Muscle layer of duodenum (tissue), 2 donors: ENCODE measurements around the gene MTMR10.

ENCODE experiments used
- H3K27ac ChIP-seq: one replicate; pipeline ENCODE4 v1.7.0; 2013; ENCODE audit warnings: mild to moderate bottlenecking, low read length
- H3K27me3 ChIP-seq: one replicate; pipeline ENCODE4 v1.7.0; 2013; ENCODE audit warnings: low read depth, mild to moderate bottlenecking, control low read depth, low read length
- H3K36me3 ChIP-seq, 2 donors: one replicate each; pipeline ENCODE4 v1.7.0; 2013; ENCODE audit warnings: low read length in 2 of 2, control low read depth in 1 of 2, mild to moderate bottlenecking in 1 of 2; ENCODE audit not compliant: insufficient read depth in 2 of 2, control insufficient read depth in 1 of 2
- H3K4me1 ChIP-seq, 2 donors: one replicate each; pipeline ENCODE4 v1.7.0; 2013; ENCODE audit warnings: low read length in 2 of 2, mild to moderate bottlenecking in 2 of 2, control low read depth in 1 of 2, moderate library complexity in 1 of 2; ENCODE audit not compliant: insufficient read depth in 2 of 2, control insufficient read depth in 1 of 2
- H3K4me3 ChIP-seq, 2 donors: one replicate each; pipeline ENCODE4 v1.7.0; 2013; ENCODE audit warnings: low read length in 2 of 2, low read depth in 1 of 2, mild to moderate bottlenecking in 1 of 2
- H3K9me3 ChIP-seq, 2 donors: one replicate each; pipeline ENCODE4 v1.7.0; 2013; ENCODE audit warnings: low read length in 2 of 2, control low read depth in 1 of 2, mild to moderate bottlenecking in 1 of 2; ENCODE audit not compliant: control insufficient read depth in 1 of 2
- donor health status: healthy.

MTMR10 gene

DNA sequence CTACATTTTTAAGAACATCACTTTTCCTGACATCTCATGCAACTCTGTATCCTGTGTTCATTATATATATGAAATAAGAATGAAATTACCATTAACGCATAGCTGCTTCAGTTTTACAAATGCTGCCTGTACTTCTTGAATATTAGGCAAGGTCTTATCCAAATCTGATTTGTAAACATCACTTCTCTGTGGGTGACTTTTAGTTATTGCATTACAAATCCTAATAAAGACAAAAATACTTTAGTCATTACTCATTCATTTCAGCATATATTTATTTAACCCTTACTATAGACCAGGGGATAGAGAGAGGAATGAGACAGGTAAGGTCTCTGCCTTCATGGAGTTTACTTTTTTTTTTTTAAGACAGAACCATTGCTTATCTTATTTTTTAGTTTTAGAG lies 36.8 kb downstream of the MTMR10 start:
- H3K4me3 ChIP-seq = no peak overlapping the region
- H3K4me1 ChIP-seq = no peaks in the 10 kb centered on the region
- peaks cover 68 to 84% of the 10 kb centered on the region in 2 donors for H3K36me3 ChIP-seq
- no peaks in the 10 kb centered on the region for H3K27me3 ChIP-seq
- H3K9me3 ChIP-seq = no peaks in the 10 kb centered on the region
- H3K27ac ChIP-seq = no peak overlapping the region

DNA sequence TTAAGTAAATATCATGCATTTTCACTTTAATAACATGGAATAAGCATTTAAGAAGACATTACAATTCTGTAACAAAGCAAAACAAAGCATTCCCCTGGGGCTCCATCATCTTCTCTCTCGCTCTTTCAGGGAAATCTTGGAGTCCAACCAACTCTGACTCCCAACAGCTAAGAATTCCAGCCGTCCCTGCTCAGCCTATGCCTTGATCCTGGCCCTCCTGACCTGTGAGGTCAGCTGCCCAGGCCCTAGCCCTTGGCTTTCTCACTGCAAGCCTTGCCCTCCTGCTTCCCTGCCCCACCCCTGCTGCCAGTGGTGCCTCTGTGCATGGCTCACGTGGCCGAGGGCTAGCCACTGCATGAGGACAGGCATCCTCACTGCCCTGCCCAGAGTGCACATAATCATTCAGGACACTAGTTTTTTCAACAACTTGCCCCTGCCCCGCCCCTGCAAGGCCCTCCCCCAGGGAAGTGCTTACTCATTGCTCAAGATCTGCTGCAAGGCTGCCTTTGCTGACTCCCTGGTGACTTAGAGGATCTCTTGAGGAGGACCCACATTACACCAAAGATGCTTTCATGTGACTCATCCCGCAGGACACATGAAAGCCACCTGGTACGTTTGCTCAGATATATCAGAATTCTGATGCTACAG lies 37.6 kb downstream of the MTMR10 start:
- peaks cover 67 to 83% of the 10 kb centered on the region in 2 donors for H3K36me3 ChIP-seq
- no peaks in the 10 kb centered on the region for H3K4me1 ChIP-seq
- H3K27me3 ChIP-seq = no peaks in the 10 kb centered on the region
- no peaks in the 10 kb centered on the region for H3K9me3 ChIP-seq
- no peak overlapping the region for H3K4me3 ChIP-seq
- no peak overlapping the region for H3K27ac ChIP-seq

DNA sequence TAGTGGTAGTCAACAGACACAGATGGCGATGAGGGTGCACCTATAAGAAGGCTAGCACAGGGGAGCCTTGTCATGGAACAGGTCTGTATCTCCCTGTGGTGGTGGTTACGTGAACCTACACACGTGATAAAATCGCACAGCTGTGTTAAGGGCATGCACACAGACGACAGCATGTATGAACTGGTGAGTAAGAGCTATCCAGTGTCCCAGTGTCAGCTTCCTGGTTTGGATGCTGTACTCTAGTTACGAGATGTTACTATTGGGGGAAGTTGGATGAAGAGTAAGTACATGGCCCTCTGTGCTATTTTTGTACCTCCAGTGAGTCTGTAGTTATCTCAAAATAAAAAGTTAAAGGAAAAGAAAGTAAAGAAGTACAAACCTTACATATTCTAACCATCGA lies 38.2 kb downstream of the MTMR10 start:
- H3K4me3 ChIP-seq = no peak overlapping the region
- H3K27me3 ChIP-seq = no peaks in the 10 kb centered on the region
- peaks cover 66 to 83% of the 10 kb centered on the region in 2 donors for H3K36me3 ChIP-seq
- no peaks in the 10 kb centered on the region for H3K4me1 ChIP-seq
- no peak overlapping the region for H3K27ac ChIP-seq
- no peaks in the 10 kb centered on the region for H3K9me3 ChIP-seq

DNA sequence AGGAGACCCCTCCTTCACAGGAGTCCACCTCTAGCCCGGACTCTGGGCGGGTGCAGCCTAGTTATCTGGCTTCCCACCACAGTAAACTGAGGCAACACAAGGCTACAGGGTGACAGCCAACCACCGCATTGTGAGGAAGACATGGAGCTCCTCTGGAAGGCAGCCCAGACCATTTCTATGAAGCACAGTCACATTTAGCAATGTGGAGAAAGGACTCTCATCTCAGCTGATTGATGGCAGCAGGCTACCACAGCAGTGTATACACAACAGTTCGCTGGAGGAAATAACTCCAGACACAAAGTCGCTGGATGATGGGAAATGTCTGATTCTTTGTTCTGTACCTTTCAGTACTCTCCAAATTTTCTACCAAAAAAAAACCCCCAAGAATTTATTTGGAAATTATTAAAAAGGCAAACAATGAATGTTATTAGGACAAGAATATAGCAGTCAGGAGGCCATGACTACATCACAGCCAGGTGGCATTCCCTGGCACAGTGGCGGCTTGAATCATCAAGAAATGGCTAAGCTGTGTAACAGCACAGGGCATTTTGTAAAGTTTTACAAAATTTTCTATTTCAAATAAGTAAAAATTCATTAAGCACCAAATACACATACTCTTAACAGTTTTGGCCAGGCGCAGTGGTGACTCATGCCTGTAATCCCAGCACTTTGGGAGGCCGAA lies 47.6 kb downstream of the MTMR10 start:
- H3K9me3 ChIP-seq = no peaks in the 10 kb centered on the region
- no peaks in the 10 kb centered on the region for H3K27me3 ChIP-seq
- H3K27ac ChIP-seq = no peak overlapping the region
- no peak overlapping the region for H3K4me3 ChIP-seq
- peaks cover 77 to 96% of the 10 kb centered on the region in 2 donors for H3K36me3 ChIP-seq
- no peaks in the 10 kb centered on the region for H3K4me1 ChIP-seq

DNA sequence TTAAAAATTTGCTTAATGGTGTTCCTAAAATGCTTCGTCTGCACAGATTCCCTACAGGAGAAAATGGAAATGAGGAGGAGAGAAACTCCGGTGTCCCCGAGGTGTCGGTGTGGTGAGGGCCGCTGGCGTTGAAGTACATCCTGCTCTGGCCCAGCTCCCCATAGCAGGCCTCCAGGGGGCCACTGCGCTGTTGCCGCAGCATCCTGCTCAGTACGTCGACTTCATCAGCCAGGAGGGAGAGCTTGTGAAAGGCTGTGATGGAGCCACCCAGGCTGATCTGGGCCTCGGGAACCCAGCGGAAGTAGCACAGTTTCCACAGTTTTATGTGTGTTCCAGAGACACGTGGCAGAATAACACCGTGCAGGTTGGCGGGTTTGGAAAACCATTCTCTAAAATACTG lies 49.9 kb downstream of the MTMR10 start:
- H3K36me3 ChIP-seq = peaks cover 63 to 89% of the 10 kb centered on the region in 2 donors
- no peaks in the 10 kb centered on the region for H3K4me1 ChIP-seq
- no peaks in the 10 kb centered on the region for H3K27me3 ChIP-seq
- no peak overlapping the region for H3K4me3 ChIP-seq
- H3K27ac ChIP-seq = no peak overlapping the region
- no peaks in the 10 kb centered on the region for H3K9me3 ChIP-seq

DNA sequence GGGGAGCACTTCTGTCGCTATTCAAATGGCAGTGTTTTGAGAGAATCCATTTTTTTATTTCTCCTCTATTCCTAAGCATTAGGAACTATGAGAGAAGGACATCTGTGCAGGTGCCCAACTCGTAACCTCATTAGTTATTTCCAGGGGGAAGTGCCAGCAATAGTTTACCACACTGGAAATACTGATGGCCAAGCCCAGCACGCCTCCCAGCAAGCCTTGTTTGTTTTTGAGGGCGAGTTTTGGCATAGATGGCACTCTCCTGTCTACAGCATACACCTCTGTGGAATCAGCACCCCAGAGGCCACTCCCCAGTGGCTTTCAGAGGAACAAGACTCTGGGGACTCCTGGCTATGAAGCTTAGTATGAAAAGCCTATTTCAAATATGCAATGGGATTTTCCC lies 51.1 kb downstream of the MTMR10 start:
- Histone ChIP-seq H3K27ac (no peak overlapping the region), H3K4me3 (no peak overlapping the region), H3K27me3 (no peaks in the 10 kb centered on the region), H3K9me3 (no peaks in the 10 kb centered on the region), H3K4me1 (no peaks in the 10 kb centered on the region), H3K36me3 (peaks cover 57 to 78% of the 10 kb centered on the region in 2 donors)

DNA sequence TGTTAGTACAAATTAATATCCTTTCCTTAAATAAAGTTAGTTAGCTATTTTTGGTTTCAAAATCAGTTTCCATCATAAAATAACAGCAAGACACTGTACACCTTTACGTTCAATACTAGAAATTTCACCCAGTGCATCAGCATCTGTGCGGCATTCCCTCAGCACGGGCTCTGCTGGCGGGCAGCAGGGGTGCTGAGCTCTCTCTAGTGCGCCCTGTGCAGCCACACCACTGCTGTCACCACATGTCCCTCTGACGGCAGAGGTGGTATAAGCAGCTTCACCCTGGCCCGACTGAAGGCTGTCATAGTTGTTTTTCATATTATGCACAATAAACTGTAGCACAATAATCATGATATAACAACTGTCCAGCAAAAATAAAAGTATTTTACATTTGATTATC lies 52.3 kb downstream of the MTMR10 start:
- H3K4me3 ChIP-seq = no peak overlapping the region
- peaks cover 54 to 77% of the 10 kb centered on the region in 2 donors for H3K36me3 ChIP-seq
- H3K4me1 ChIP-seq = no peaks in the 10 kb centered on the region
- H3K27me3 ChIP-seq = no peaks in the 10 kb centered on the region
- H3K9me3 ChIP-seq = no peaks in the 10 kb centered on the region
- no peak overlapping the region for H3K27ac ChIP-seq

DNA sequence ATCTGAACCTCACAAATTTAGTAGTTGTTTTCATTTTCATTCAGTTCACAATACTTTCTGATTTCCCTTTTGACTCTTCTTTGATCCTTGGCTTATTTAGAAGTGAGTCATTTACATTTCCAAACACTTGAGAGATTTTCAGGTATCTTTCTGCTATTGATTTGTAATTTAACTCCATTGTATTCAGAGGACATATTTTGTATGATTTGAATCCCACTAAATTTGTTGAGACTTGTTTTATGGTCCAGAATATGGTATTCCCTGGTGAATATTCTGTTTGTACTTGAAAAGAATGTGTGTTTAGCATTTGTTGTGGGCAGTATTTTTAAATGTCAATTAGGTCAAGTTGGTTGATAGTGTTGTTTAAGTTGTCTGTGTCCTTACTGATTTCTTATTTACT lies 58.1 kb downstream of the MTMR10 start:
- H3K9me3 ChIP-seq = no peaks in the 10 kb centered on the region
- H3K4me3 ChIP-seq = no peak overlapping the region
- peaks cover 20 to 53% of the 10 kb centered on the region in 2 donors for H3K36me3 ChIP-seq
- no peak overlapping the region for H3K27ac ChIP-seq
- H3K27me3 ChIP-seq = no peaks in the 10 kb centered on the region
- no peaks in the 10 kb centered on the region for H3K4me1 ChIP-seq

DNA sequence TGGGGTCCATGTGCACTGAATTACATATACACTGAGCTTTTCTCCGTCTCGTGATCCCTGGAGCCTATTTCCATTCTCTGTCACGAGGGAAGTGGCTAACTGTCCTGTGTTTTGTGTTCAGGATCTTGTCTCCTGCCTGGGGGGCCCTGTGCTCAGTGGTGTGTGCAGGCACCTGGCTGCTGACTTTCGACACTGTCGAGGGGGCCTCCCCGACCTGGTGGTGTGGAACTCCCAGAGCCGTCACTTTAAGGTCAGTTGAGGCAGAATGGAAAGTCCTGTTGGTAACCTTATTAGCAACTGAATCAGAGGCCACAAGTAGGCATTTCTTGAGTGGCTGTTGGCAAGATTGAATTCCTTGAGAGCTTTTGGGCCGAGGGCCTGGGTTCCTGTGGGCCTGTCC lies 61.0 kb downstream of the MTMR10 start:
- Histone ChIP-seq H3K36me3 (peaks cover 22 to 71% of the 10 kb centered on the region in 2 donors), H3K9me3 (no peaks in the 10 kb centered on the region), H3K27ac (no peak overlapping the region), H3K27me3 (no peaks in the 10 kb centered on the region), H3K4me1 (no peaks in the 10 kb centered on the region), H3K4me3 (no peak overlapping the region)

DNA sequence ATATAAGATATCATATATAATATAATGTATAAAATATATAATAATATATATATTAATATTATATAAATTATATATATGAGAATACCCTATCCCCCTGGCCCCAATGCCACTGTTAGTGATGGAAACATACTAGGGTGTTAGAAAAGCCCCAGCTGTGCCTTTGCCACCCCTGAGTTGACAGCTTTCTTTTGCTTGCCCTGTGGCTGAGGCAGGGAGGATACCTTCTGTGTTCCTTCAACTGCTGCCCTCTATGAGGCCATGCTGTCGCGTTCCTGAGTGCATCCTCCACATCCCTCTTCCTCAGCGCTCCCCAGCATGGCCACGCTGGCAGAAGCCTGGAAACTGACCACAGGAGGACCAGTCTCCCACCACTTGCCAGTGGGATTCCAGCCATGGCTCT lies 61.4 kb downstream of the MTMR10 start:
- Histone ChIP-seq H3K4me3 (no peak overlapping the region), H3K9me3 (no peaks in the 10 kb centered on the region), H3K36me3 (peaks cover 27 to 71% of the 10 kb centered on the region in 2 donors), H3K27me3 (no peaks in the 10 kb centered on the region), H3K27ac (no peak overlapping the region), H3K4me1 (no peaks in the 10 kb centered on the region)

DNA sequence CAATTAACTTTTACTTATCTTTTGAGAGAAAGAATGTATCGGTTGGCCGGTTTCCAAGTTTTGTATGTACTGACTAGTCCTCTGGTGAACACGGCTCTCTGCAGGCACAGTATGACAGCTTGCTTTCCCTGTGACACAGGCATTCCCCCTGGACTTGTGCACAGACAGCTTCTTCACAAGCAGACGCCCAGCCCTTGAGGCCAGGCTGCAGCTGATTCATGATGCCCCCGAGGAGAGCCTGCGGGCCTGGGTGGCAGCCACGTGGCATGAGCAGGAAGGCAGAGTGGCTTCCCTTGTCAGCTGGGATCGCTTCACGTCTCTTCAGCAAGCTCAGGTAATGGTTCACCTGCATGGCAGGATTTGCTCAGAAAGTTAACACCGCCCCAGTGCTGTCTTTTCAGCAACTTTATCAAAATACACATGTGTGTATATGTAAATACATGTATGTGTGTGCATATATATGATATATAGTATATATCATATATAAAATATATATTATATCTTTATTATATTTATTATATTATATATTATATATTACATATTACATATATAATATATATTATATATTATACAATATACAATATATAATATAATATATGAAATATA lies 62.3 kb downstream of the MTMR10 start:
- H3K4me3 ChIP-seq = no peak overlapping the region
- peaks cover 35 to 72% of the 10 kb centered on the region in 2 donors for H3K36me3 ChIP-seq
- H3K4me1 ChIP-seq = no peaks in the 10 kb centered on the region
- H3K27me3 ChIP-seq = no peaks in the 10 kb centered on the region
- H3K27ac ChIP-seq = no peak overlapping the region
- no peaks in the 10 kb centered on the region for H3K9me3 ChIP-seq
